ENCODE measurements around the gene ZNRD2. TPM values are rescaled to one million over a fixed set of nuclear protein-coding genes. Genes with fewer than 3 reads are reported as not detected.
A peak's percentile ranks its signal among the peaks of the same experiment; 100 is the strongest.

ZNRD2 gene
- total and polyA plus RNA-seq, 2 donors, result 38.0 to 40.7 TPM

- peaks cover 49 to 78% of the 10 kb centered on the region in 2 donors for H3K4me1 ChIP-seq (ENCODE audit: control insufficient read depth in 2 of 2, insufficient read depth in 2 of 2, low read length in 2 of 2)
- WGBS, result 50% methylated on average over 37 of the region's 37 CpGs
- peak in 7 of 9 donors; percentile 64 to 95 (median 85) for DNase-seq (ENCODE audit: low read depth in 6 of 9, low spot score in 9 of 9)
Measured at GRCh38 chr11:65553301-65554001, 16.8 kb upstream of the ZNRD2 start.

DNA sequence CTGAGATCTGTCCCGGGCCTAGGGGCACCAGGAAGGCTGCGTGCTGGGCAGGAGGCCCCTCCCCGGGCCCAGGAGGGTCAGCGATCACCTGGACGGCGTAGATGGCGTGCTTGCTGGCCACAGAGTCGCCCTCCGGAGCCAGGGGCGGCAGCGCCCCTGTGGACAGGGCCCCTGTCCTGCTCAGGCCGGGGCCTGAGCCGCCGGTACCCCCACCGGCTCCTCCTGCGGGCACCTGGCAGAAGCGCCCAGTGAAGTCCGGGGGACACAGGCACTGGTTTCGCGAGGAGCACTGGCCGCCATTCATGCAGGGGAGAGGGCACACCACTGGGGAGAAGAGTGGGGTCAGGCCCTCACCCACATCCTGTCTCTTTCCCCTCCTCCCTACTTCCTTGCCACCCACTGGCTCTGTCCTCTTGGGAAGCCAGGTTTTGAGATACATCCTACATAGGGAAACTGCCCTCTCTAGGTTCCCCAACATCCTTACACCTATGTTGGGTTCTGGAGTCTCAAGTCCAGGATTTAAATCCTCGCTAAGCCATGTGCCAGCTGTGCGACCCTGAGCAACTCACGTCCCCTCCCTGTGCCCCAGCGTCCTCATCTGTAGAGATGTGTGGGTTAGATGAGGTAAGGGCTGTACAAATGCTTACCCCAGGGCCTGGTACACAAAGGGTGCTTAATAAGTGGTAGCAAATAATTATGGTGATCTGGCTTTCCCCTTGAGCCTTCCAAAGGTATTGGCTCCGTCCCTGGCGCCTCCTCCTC lies 16.0 kb upstream of the ZNRD2 start:
- H3K9me3 ChIP-seq (ENCODE audit: control insufficient read depth in 2 of 2, insufficient read depth in 1 of 2, low read length in 1 of 2), result peaks cover 0 to 18% of the 10 kb centered on the region in 2 donors
- peak overlapping the region; percentile 43 to 44 for H3K4me3 ChIP-seq (ENCODE audit: low read length in 2 of 2)
- no peaks in the 10 kb centered on the region for H3K36me3 ChIP-seq (ENCODE audit: control insufficient read depth in 2 of 2, insufficient read depth in 2 of 2, low read length in 1 of 2)
- peak in 1 of 9 donors; percentile 70 for DNase-seq (ENCODE audit: low read depth in 6 of 9, low spot score in 9 of 9)
- WGBS, result 81% methylated on average over 27 of the region's 27 CpGs
- H3K4me1 ChIP-seq (ENCODE audit: control insufficient read depth in 2 of 2, insufficient read depth in 2 of 2, low read length in 2 of 2), result peaks cover 44 to 78% of the 10 kb centered on the region in 2 donors
- peaks cover 0 to 38% of the 10 kb centered on the region in 2 donors for H3K27me3 ChIP-seq (ENCODE audit: control insufficient read depth in 2 of 2, insufficient read depth in 1 of 2, low read length in 1 of 2)
- H3K27ac ChIP-seq (ENCODE audit: low read depth in 1 of 2, low read length in 1 of 2), result peak overlapping the region; percentile 88 to 90

More at GRCh38 chr11:65553301-65554001, 16.8 kb upstream of the ZNRD2 start:
- H3K36me3 ChIP-seq (ENCODE audit: control insufficient read depth in 2 of 2, insufficient read depth in 2 of 2, low read length in 1 of 2), result no peaks in the 10 kb centered on the region
- H3K27ac ChIP-seq (ENCODE audit: low read depth in 1 of 2, low read length in 1 of 2), result peak overlapping the region; percentile 88 to 90
- H3K4me3 ChIP-seq (ENCODE audit: low read length in 2 of 2), result peak overlapping the region; percentile 43 to 44
- peaks cover 0 to 18% of the 10 kb centered on the region in 2 donors for H3K9me3 ChIP-seq (ENCODE audit: control insufficient read depth in 2 of 2, insufficient read depth in 1 of 2, low read length in 1 of 2)
- peaks cover 0 to 30% of the 10 kb centered on the region in 2 donors for H3K27me3 ChIP-seq (ENCODE audit: control insufficient read depth in 2 of 2, insufficient read depth in 1 of 2, low read length in 1 of 2)

DNA sequence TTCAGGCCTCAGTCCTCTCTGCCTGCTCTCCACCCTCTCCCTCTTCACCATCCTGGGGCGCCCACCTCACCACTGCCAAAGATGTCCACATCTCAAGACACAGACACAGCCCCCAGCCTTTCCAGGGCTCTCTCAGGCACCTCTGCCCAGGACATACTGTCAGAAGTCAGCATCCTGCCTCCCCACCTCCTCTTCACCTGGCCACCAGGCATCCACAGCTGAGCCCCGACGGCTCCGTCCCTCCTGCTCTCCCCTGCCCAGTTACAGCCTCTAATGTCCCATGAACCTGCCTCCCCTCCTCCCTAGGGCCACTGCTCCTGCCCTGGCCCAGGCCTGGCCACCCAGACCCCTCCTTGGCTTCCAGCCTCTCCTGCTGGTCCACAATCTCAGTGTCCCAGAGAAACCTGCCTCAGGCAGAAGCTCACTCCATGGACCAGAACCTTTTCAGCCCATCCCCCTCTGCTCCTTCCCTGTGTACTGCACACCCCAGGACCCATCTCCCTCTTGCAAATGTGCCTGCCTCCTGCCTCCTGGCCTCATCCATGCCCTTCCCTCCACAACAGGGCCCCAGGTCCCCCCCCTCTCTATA lies 15.3 kb upstream of the ZNRD2 start:
- DNase-seq (ENCODE audit: low read depth in 6 of 9, low spot score in 9 of 9), result no peak
- Histone ChIP-seq H3K36me3 (ENCODE audit: control insufficient read depth in 2 of 2, insufficient read depth in 2 of 2, low read length in 1 of 2) (no peaks in the 10 kb centered on the region), H3K4me3 (ENCODE audit: low read length in 2 of 2) (no peak overlapping the region), H3K9me3 (ENCODE audit: control insufficient read depth in 2 of 2, insufficient read depth in 1 of 2, low read length in 1 of 2) (peaks cover 0 to 18% of the 10 kb centered on the region in 2 donors), H3K27ac (ENCODE audit: low read depth in 1 of 2, low read length in 1 of 2) (peak overlapping the region in 1 of 2 donors; percentile 90), H3K27me3 (ENCODE audit: control insufficient read depth in 2 of 2, insufficient read depth in 1 of 2, low read length in 1 of 2) (peaks cover 0 to 45% of the 10 kb centered on the region in 2 donors), H3K4me1 (ENCODE audit: control insufficient read depth in 2 of 2, insufficient read depth in 2 of 2, low read length in 2 of 2) (peaks cover 44 to 82% of the 10 kb centered on the region in 2 donors)
- 93% methylated on average over 4 of the region's 4 CpGs for WGBS

DNA sequence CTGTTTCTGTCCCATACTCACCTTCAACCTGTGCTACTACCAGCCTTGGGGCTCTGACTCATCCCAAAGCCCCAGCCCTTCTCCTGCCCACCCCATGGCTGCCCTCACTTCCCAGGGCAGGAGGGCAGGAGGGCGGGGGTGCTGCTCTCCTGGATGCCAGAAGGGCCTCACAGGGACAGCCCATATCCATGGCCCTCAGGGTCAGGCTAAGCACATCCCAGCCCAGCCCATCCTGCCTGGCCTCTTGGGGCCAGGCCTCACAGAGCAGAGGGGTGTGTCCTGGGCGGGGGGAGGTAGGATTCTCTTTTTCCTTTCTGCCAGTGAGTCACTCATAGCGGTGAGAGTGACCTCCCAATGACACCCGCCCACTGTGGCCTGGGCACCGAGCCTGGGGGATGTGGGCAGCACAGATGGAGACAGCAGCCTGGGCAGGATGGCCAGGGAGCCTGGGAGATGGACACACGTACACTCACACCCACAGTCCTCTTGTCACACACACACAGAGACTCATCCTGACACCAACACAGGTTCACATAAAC lies 14.5 kb upstream of the ZNRD2 start:
- no peak overlapping the region for H3K27ac ChIP-seq (ENCODE audit: low read depth in 1 of 2, low read length in 1 of 2)
- no peak overlapping the region for H3K4me3 ChIP-seq (ENCODE audit: low read length in 2 of 2)
- peaks cover 44 to 91% of the 10 kb centered on the region in 2 donors for H3K4me1 ChIP-seq (ENCODE audit: control insufficient read depth in 2 of 2, insufficient read depth in 2 of 2, low read length in 2 of 2)
- peaks cover 0 to 19% of the 10 kb centered on the region in 2 donors for H3K9me3 ChIP-seq (ENCODE audit: control insufficient read depth in 2 of 2, insufficient read depth in 1 of 2, low read length in 1 of 2)
- no peaks in the 10 kb centered on the region for H3K36me3 ChIP-seq (ENCODE audit: control insufficient read depth in 2 of 2, insufficient read depth in 2 of 2, low read length in 1 of 2)
- H3K27me3 ChIP-seq (ENCODE audit: control insufficient read depth in 2 of 2, insufficient read depth in 1 of 2, low read length in 1 of 2), result peaks cover 0 to 53% of the 10 kb centered on the region in 2 donors
- DNase-seq (ENCODE audit: low read depth in 6 of 9, low spot score in 9 of 9), result no peak
- 91% methylated on average over 6 of the region's 6 CpGs for WGBS

- H3K4me3 ChIP-seq (ENCODE audit: low read length in 2 of 2), result peak overlapping the region; percentile 37 to 66
- H3K27ac ChIP-seq (ENCODE audit: low read depth in 1 of 2, low read length in 1 of 2), result peak overlapping the region in 1 of 2 donors; percentile 90
Measured at GRCh38 chr11:65556470-65557279, 13.6 kb upstream of the ZNRD2 start.

GRCh38 chr11:65557280-65558001 lies 12.8 kb upstream of the ZNRD2 start:
- Histone ChIP-seq H3K27me3 (ENCODE audit: control insufficient read depth in 2 of 2, insufficient read depth in 1 of 2, low read length in 1 of 2) (peaks cover 0 to 57% of the 10 kb centered on the region in 2 donors), H3K36me3 (ENCODE audit: control insufficient read depth in 2 of 2, insufficient read depth in 2 of 2, low read length in 1 of 2) (no peaks in the 10 kb centered on the region), H3K4me1 (ENCODE audit: control insufficient read depth in 2 of 2, insufficient read depth in 2 of 2, low read length in 2 of 2) (peaks cover 31 to 80% of the 10 kb centered on the region in 2 donors), H3K27ac (ENCODE audit: low read depth in 1 of 2, low read length in 1 of 2) (peak overlapping the region; percentile 26 to 90), H3K9me3 (ENCODE audit: control insufficient read depth in 2 of 2, insufficient read depth in 1 of 2, low read length in 1 of 2) (peaks cover 0 to 8% of the 10 kb centered on the region in 2 donors), H3K4me3 (ENCODE audit: low read length in 2 of 2) (peak overlapping the region; percentile 37 to 66)
- 8% methylated on average over 47 of the region's 47 CpGs for WGBS
- DNase-seq (ENCODE audit: low read depth in 6 of 9, low spot score in 9 of 9), result no peak

More at GRCh38 chr11:65556470-65557279, 13.6 kb upstream of the ZNRD2 start:
- H3K27me3 ChIP-seq (ENCODE audit: control insufficient read depth in 2 of 2, insufficient read depth in 1 of 2, low read length in 1 of 2), result peaks cover 0 to 57% of the 10 kb centered on the region in 2 donors
- H3K4me1 ChIP-seq (ENCODE audit: control insufficient read depth in 2 of 2, insufficient read depth in 2 of 2, low read length in 2 of 2), result peaks cover 39 to 88% of the 10 kb centered on the region in 2 donors
- DNase-seq (ENCODE audit: low read depth in 6 of 9, low spot score in 9 of 9), result no peak
- 87% methylated on average over 12 of the region's 12 CpGs for WGBS
- H3K36me3 ChIP-seq (ENCODE audit: control insufficient read depth in 2 of 2, insufficient read depth in 2 of 2, low read length in 1 of 2), result no peaks in the 10 kb centered on the region
- H3K9me3 ChIP-seq (ENCODE audit: control insufficient read depth in 2 of 2, insufficient read depth in 1 of 2, low read length in 1 of 2), result peaks cover 0 to 13% of the 10 kb centered on the region in 2 donors

GRCh38 chr11:65558002-65558929 lies 12.0 kb upstream of the ZNRD2 start, which contains the start of gene LTBP3:
TSS of gene LTBP3 (minus strand) at chr11:65558359. CDS start at chr11:65557959, 400 bp downstream.
- 2% methylated on average over 79 of the region's 79 CpGs for WGBS
- Histone ChIP-seq H3K36me3 (ENCODE audit: control insufficient read depth in 2 of 2, insufficient read depth in 2 of 2, low read length in 1 of 2) (no peaks in the 10 kb centered on the region), H3K4me1 (ENCODE audit: control insufficient read depth in 2 of 2, insufficient read depth in 2 of 2, low read length in 2 of 2) (peaks cover 24 to 73% of the 10 kb centered on the region in 2 donors), H3K9me3 (ENCODE audit: control insufficient read depth in 2 of 2, insufficient read depth in 1 of 2, low read length in 1 of 2) (peaks cover 0 to 8% of the 10 kb centered on the region in 2 donors), H3K27me3 (ENCODE audit: control insufficient read depth in 2 of 2, insufficient read depth in 1 of 2, low read length in 1 of 2) (peaks cover 0 to 57% of the 10 kb centered on the region in 2 donors), H3K4me3 (ENCODE audit: low read length in 2 of 2) (peak within 1 kb of the TSS; percentile 37 to 66), H3K27ac (ENCODE audit: low read depth in 1 of 2, low read length in 1 of 2) (peak within 1 kb of the TSS; percentile 63 to 90)
- DNase-seq (ENCODE audit: low read depth in 6 of 9, low spot score in 9 of 9), result peak in 1 of 9 donors; percentile 32
